ENCODE data around the gene ACTG1.

DNA sequence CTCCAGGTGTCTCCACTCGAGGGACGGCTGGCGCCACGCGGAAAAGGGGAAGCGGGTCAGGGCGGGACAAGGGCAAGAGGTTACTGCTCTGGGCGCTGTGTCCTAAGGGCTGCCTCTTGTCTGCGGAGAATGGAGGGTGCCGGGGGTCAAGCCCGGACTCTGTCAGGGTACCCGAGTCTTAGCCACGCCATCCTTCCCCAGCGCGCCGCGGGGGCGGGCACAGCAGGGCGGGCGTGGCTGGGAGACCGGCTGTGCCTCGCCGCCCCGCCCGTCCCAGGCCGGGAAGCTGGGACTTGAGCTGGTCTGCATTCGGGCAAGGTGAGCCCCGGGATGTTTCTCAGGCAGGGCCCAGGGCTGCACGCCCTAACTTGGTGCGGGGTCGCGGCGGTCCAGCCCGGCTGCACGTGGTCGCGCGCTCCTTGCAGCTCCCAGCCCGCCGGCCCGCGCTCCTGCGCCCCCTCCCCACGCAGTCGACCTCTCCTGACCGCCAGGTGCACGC lies 6.2 kb upstream of the ACTG1 start:
- TF ChIP-seq, protein P1, sequence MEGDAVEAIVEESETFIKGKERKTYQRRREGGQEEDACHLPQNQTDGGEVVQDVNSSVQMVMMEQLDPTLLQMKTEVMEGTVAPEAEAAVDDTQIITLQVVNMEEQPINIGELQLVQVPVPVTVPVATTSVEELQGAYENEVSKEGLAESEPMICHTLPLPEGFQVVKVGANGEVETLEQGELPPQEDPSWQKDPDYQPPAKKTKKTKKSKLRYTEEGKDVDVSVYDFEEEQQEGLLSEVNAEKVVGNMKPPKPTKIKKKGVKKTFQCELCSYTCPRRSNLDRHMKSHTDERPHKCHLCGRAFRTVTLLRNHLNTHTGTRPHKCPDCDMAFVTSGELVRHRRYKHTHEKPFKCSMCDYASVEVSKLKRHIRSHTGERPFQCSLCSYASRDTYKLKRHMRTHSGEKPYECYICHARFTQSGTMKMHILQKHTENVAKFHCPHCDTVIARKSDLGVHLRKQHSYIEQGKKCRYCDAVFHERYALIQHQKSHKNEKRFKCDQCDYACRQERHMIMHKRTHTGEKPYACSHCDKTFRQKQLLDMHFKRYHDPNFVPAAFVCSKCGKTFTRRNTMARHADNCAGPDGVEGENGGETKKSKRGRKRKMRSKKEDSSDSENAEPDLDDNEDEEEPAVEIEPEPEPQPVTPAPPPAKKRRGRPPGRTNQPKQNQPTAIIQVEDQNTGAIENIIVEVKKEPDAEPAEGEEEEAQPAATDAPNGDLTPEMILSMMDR (IDR thresholded peaks at IDR 0.05), result no peak
- TF ChIP-seq POLR2AphosphoS5 (IDR thresholded peaks at IDR 0.05), result no peak
- no peak for TF ChIP-seq POLR2A (IDR thresholded peaks at IDR 0.05)
